ENCODE measurements around the gene GRIFIN.

GRIFIN gene

GRCh38 chr7:2431260-2431867, 44.8 kb downstream of the GRIFIN start:
- no peak for DNase-seq

- no peak for DNase-seq
Measured at GRCh38 chr7:2425749-2426148, 50.4 kb downstream of the GRIFIN start.
